H9 (cell line): ENCODE data around the gene MEIOSIN. TPM values are rescaled to one million over a fixed set of nuclear protein-coding genes. Genes with fewer than 3 reads are reported as not detected.

Experiments used
- DNase-seq: peaks from one replicate; pipeline ENCODE4 v3.0.0-alpha.2; 2017
- H2AFZ ChIP-seq: one replicate; pipeline ENCODE4 v1.6.1; 2013; ENCODE audit warnings: mild to moderate bottlenecking, low read length, control low read depth, moderate library complexity
- H2AK5ac ChIP-seq: 2 replicates; pipeline ENCODE4 v1.6.1; 2013; ENCODE audit warnings: low read length, control low read depth, mixed read lengths; ENCODE audit not compliant: insufficient read length
- H2BK120ac ChIP-seq: one replicate; pipeline ENCODE4 v1.6.1; 2013; ENCODE audit warnings: low read depth, mild to moderate bottlenecking, low read length, control low read depth, inconsistent platforms; ENCODE audit not compliant: poor library complexity, severe bottlenecking
- H2BK12ac ChIP-seq: 2 replicates; pipeline ENCODE4 v1.6.1; 2013; ENCODE audit warnings: low read length, control low read depth, mixed read lengths, low read depth; ENCODE audit not compliant: insufficient read length
- H2BK15ac ChIP-seq: 2 replicates; pipeline ENCODE4 v1.6.1; 2013; ENCODE audit warnings: low read depth, low read length, control low read depth
- H2BK20ac ChIP-seq: one replicate; pipeline ENCODE4 v1.6.1; 2013; ENCODE audit warnings: low read depth, mild to moderate bottlenecking, low read length, control low read depth, inconsistent platforms; ENCODE audit not compliant: poor library complexity, severe bottlenecking
- H2BK5ac ChIP-seq: 2 replicates; pipeline ENCODE4 v1.6.1; 2013; ENCODE audit warnings: low read length, control low read depth, mixed read lengths; ENCODE audit not compliant: insufficient read length
- H3K14ac ChIP-seq: 2 replicates; pipeline ENCODE4 v1.6.1; 2013; ENCODE audit warnings: low read length, control low read depth; ENCODE audit not compliant: insufficient read depth
- H3K18ac ChIP-seq: 2 replicates; pipeline ENCODE4 v1.6.1; 2013; ENCODE audit warnings: low read depth, mild to moderate bottlenecking, mixed read lengths, low read length, control low read depth; ENCODE audit not compliant: insufficient read length
- H3K23ac ChIP-seq: 2 replicates; pipeline ENCODE4 v1.6.1; 2013; ENCODE audit warnings: low read length, control low read depth, mixed read lengths, low read depth; ENCODE audit not compliant: insufficient read length
- H3K23me2 ChIP-seq: 2 replicates; pipeline ENCODE4 v1.6.1; 2013; ENCODE audit warnings: low read depth, mild to moderate bottlenecking, mixed read lengths, low read length, control low read depth; ENCODE audit not compliant: insufficient read length, poor library complexity, severe bottlenecking
- H3K27ac ChIP-seq: 2 replicates; pipeline ENCODE4 v1.5.1; 2013; ENCODE audit warnings: low read length, control low read depth, mixed read lengths, low read depth; ENCODE audit not compliant: insufficient read length
- H3K27me3 ChIP-seq: 2 replicates; pipeline ENCODE4 v1.6.1; 2013; ENCODE audit warnings: low read length, control low read depth, inconsistent platforms; ENCODE audit not compliant: insufficient read depth
- H3K4ac ChIP-seq: 2 replicates; pipeline ENCODE4 v1.6.1; 2013; ENCODE audit warnings: low read depth, mild to moderate bottlenecking, control low read depth, inconsistent platforms, low read length, moderate library complexity
- H3K4me1 ChIP-seq: 2 replicates; pipeline ENCODE4 v1.6.1; 2013; ENCODE audit warnings: low read length, control low read depth, inconsistent platforms; ENCODE audit not compliant: insufficient read depth
- H3K4me2 ChIP-seq: 2 replicates; pipeline ENCODE4 v1.6.1; 2013; ENCODE audit warnings: low read length, control low read depth, mixed read lengths; ENCODE audit not compliant: insufficient read length, insufficient read depth
- H3K56ac ChIP-seq: 2 replicates; pipeline ENCODE4 v1.6.1; 2013; ENCODE audit warnings: low read depth, mild to moderate bottlenecking, mixed read lengths, low read length, control low read depth; ENCODE audit not compliant: insufficient read length
- H3K79me1 ChIP-seq: 2 replicates; pipeline ENCODE4 v1.6.1; 2013; ENCODE audit warnings: low read depth, mild to moderate bottlenecking, moderate library complexity, low read length, control low read depth, inconsistent platforms; ENCODE audit not compliant: insufficient read depth, poor library complexity, severe bottlenecking
- H3K79me2 ChIP-seq: 2 replicates; pipeline ENCODE4 v1.6.1; 2013; ENCODE audit warnings: low read length, control low read depth, inconsistent platforms; ENCODE audit not compliant: insufficient read depth
- H3K9ac ChIP-seq: 2 replicates; pipeline ENCODE4 v1.6.1; 2013; ENCODE audit warnings: low read length, control low read depth, mixed read lengths; ENCODE audit not compliant: insufficient read length; ENCODE audit errors: extremely low read depth
- H3K9me3 ChIP-seq: one replicate; pipeline ENCODE4 v1.6.1; 2013; ENCODE audit warnings: low read depth, low read length, inconsistent platforms; ENCODE audit not compliant: control insufficient read depth
- H3T11ph ChIP-seq: one replicate; pipeline ENCODE4 v1.6.1; 2013; ENCODE audit warnings: mild to moderate bottlenecking, low read length, control low read depth, inconsistent platforms
- H4K20me1 ChIP-seq: one replicate; pipeline ENCODE4 v1.6.1; 2013; ENCODE audit not compliant: control insufficient read depth, insufficient read length, insufficient read depth
- H4K5ac ChIP-seq: 2 replicates; pipeline ENCODE4 v1.6.1; 2013; ENCODE audit warnings: low read depth, mild to moderate bottlenecking, mixed read lengths, low read length, control low read depth; ENCODE audit not compliant: insufficient read length
- H4K8ac ChIP-seq: replicated peaks from 2 replicates; pipeline ENCODE4 v1.6.1; 2013; ENCODE audit warnings: low read length, control low read depth, mixed read lengths, low read depth; ENCODE audit not compliant: insufficient read length
- H4K91ac ChIP-seq: 2 replicates; pipeline ENCODE4 v1.6.1; 2013; ENCODE audit warnings: low read depth, mild to moderate bottlenecking, moderate library complexity, mixed read lengths, low read length, control low read depth; ENCODE audit not compliant: insufficient read length
- H3K27ac Mint-ChIP-seq, 3 experiments: 2 replicates in 2 of 3; 3 replicates in 1 of 3; pipeline ENCODE4 v1.8.0; 2020 to 2021; ENCODE audit warnings: mixed read lengths in 3 of 3, mild to moderate bottlenecking in 1 of 3, moderate library complexity in 1 of 3
- H3K27me3 Mint-ChIP-seq: 2 replicates; pipeline ENCODE4 v1.8.0; 2021; ENCODE audit warnings: low read depth, mild to moderate bottlenecking, moderate library complexity, mixed read lengths
- H3K36me3 Mint-ChIP-seq, 3 experiments: 2 replicates in 2 of 3; 3 replicates in 1 of 3; pipeline ENCODE4 v1.8.0; 2020 to 2021; ENCODE audit warnings: low read depth in 3 of 3, mixed read lengths in 3 of 3; ENCODE audit not compliant: insufficient read depth in 1 of 3
- H3K4me1 Mint-ChIP-seq, 2 experiments: 2 replicates each; pipeline ENCODE4 v1.8.0; 2020; ENCODE audit warnings: mixed read lengths in 2 of 2
- H3K4me3 Mint-ChIP-seq, 2 experiments: 2 replicates in 1 of 2; 3 replicates in 1 of 2; pipeline ENCODE4 v1.8.0; 2020 to 2021; ENCODE audit warnings: mild to moderate bottlenecking in 2 of 2, mixed read lengths in 2 of 2, moderate library complexity in 1 of 2
- H3K9me3 Mint-ChIP-seq, 2 experiments: 2 replicates in 1 of 2; 3 replicates in 1 of 2; pipeline ENCODE4 v1.8.0; 2020; ENCODE audit warnings: mild to moderate bottlenecking in 2 of 2, mixed read lengths in 2 of 2, moderate library complexity in 1 of 2
- CTCF ChIP-seq: fragments of 200-600 bp; sonication (generic); conservative IDR thresholded peaks from 3 replicates; pipeline ENCODE4 v1.8.0; 2021; ENCODE audit warnings: antibody characterized with exemption, mild to moderate bottlenecking
- WGBS: extraction: QIAGEN DNeasy Blood & Tissue Kit; methylation state at CpG from one replicate; pipeline ENCODE4 v1.1.7; 2013; ENCODE audit warnings: missing lambda C conversion rate, low lambda C conversion rate, mixed read lengths; ENCODE audit not compliant: insufficient read length; ENCODE audit errors: extremely low coverage; 5-methylcytosine and 5-hydroxymethylcytosine counted together
- total RNA-seq: library from RNA; stranded (reverse); gene quantifications from 2 replicates; pipeline ENCODE4 v1.2.1, GENCODE V29; 2021

The MEIOSIN gene
- total RNA-seq, 1 experiment from 2014 or later = not detected

GRCh38 chr19:45780448-45781213 lies 47.4 kb downstream of the MEIOSIN start:
- H3K4ac ChIP-seq = no peak overlapping the region

More at GRCh38 chr19:45780448-45781213, 47.4 kb downstream of the MEIOSIN start:
- no peaks in the 10 kb centered on the region for H3K79me1 ChIP-seq
- peaks cover 23 to 42% of the 10 kb centered on the region in 2 experiments for H3K4me1 Mint-ChIP-seq
- no peak overlapping the region for H2AFZ ChIP-seq
- no peak overlapping the region for H3K14ac ChIP-seq
- H3K27ac Mint-ChIP-seq = peak overlapping the region in 1 of 3 experiments; percentile 23; a peak in 1 of 7 replicates
- H2BK5ac ChIP-seq = no peak overlapping the region
- H3K4me3 Mint-ChIP-seq = no peak overlapping the region; a peak in 1 of 5 replicates
- no peaks in the 10 kb centered on the region for H4K20me1 ChIP-seq
- no peak overlapping the region for H3K23ac ChIP-seq
- no peak overlapping the region for H2BK15ac ChIP-seq
- H3T11ph ChIP-seq = no peak overlapping the region
- H2BK20ac ChIP-seq = no peak overlapping the region
- no CpG with 5 or more reads among the region's 13 CpGs for WGBS
- H3K4me1 ChIP-seq = peaks cover 3% of the 10 kb centered on the region; the same call in 1 of the 2 replicates
- no peaks in the 10 kb centered on the region for H3K9me3 ChIP-seq
- no peak overlapping the region for H3K4me2 ChIP-seq
- DNase-seq = no peak
- H3K18ac ChIP-seq = no peak overlapping the region
- peaks cover 6% of the 10 kb centered on the region for H3K23me2 ChIP-seq
- H3K36me3 Mint-ChIP-seq = peaks cover 10 to 42% (median 33%) of the 10 kb centered on the region in 3 experiments; a peak in 6 of 7 replicates
- no peak overlapping the region for H3K27ac ChIP-seq
- no peak overlapping the region for H4K91ac ChIP-seq
- no peak overlapping the region for H4K8ac ChIP-seq
- no peak overlapping the region for H2AK5ac ChIP-seq
- no peak for TF ChIP-seq CTCF
- no peak overlapping the region for H2BK12ac ChIP-seq
- H3K9ac ChIP-seq = no peak overlapping the region
- no peak overlapping the region for H2BK120ac ChIP-seq
- peaks cover 18% of the 10 kb centered on the region for H3K27me3 Mint-ChIP-seq
- no peaks in the 10 kb centered on the region; the same call in 1 of the 2 replicates for H3K27me3 ChIP-seq
- H4K5ac ChIP-seq = no peak overlapping the region
- no peaks in the 10 kb centered on the region for H3K9me3 Mint-ChIP-seq
- no peaks in the 10 kb centered on the region for H3K79me2 ChIP-seq
- no peak overlapping the region for H3K56ac ChIP-seq
